GM12874 (cell line): Measurements from ENCODE around the gene TOGARAM2.

Source experiments
- TF ChIP-seq, protein P1 (sequence below): IDR thresholded peaks from 2 replicates; pipeline ENCODE4 v1.5.1; 2011; ENCODE audit warnings: low read depth, mild to moderate bottlenecking, control low read depth, low read length, moderate library complexity; ENCODE audit not compliant: insufficient read depth

The TOGARAM2 gene

DNA sequence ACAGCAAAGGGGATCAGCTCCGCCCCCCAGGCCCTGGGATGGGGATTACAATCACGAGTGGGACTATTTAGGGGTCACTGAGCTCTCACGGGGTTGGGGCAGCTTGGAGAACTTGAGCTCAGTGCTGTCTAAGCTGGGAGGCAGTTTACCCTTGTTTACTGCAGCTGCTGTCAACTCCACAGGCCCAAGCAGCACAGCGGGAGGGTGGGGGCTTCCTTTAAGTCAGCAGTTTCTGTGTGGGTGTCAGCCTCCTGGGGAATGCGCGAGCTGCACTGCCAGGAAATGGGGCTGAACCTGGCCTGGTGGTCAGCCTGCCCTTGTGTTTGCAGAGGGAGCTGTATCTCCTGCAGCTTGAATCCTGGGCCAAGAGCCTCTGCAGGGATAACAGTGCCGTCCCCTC lies 29.8 kb downstream of the TOGARAM2 start:
- TF ChIP-seq, protein P1, sequence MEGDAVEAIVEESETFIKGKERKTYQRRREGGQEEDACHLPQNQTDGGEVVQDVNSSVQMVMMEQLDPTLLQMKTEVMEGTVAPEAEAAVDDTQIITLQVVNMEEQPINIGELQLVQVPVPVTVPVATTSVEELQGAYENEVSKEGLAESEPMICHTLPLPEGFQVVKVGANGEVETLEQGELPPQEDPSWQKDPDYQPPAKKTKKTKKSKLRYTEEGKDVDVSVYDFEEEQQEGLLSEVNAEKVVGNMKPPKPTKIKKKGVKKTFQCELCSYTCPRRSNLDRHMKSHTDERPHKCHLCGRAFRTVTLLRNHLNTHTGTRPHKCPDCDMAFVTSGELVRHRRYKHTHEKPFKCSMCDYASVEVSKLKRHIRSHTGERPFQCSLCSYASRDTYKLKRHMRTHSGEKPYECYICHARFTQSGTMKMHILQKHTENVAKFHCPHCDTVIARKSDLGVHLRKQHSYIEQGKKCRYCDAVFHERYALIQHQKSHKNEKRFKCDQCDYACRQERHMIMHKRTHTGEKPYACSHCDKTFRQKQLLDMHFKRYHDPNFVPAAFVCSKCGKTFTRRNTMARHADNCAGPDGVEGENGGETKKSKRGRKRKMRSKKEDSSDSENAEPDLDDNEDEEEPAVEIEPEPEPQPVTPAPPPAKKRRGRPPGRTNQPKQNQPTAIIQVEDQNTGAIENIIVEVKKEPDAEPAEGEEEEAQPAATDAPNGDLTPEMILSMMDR: no peak

DNA sequence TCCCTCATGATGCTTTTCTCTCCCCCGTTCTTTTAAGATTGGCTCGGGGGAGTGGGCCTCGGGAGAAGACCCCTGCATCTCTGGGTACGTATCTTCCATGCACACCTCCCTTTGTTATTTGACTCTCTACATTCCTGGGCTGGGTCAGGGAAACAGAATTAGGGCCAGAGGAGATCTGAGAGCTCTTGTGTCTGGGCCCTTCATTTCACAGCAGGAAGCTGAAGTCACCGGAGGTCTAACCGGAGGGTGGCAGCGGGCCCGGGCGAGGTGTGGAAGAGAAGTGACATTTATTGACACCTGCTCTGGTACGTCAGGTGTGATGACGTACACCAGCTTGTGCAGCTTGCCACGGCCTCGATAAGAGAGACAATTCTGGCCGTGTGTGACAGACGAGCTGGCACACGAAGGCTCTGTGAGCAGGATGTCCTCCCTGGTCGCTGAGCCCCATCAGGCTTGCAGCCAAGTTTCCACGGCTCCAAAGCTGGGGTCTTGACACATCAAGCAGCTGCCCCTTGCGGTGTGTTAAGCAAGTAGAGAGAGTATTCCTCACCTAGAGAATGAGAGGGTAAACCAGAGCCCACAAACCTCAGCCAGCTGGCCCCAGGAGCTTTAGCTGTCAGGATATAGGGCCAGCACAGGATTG lies 30.4 kb downstream of the TOGARAM2 start:
- TF ChIP-seq, protein P1: no peak

DNA sequence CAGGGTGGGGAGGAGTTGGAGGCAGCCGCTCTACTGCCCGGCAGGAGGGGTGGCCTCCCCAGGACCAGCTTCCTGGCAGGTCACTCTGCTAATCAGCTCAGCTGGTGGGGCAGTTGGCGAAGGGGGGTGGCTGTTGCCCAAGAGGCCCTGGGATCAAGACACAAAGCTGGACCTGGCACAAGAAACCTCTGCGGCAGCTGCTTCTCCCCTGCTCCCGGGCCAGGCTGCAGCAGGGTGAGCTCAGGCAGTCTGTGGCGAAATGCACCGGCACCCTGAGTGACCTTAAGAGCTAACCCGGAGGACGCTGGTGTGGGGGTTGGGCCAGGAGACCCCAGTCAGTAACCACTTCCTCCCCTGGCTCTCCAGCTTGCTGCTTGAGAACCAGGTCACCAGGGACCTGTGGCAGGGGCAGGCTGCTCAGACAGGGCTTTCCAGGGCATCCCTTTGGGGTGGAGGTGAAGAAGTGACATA lies 31.1 kb downstream of the TOGARAM2 start:
- TF ChIP-seq, protein P1: no peak

DNA sequence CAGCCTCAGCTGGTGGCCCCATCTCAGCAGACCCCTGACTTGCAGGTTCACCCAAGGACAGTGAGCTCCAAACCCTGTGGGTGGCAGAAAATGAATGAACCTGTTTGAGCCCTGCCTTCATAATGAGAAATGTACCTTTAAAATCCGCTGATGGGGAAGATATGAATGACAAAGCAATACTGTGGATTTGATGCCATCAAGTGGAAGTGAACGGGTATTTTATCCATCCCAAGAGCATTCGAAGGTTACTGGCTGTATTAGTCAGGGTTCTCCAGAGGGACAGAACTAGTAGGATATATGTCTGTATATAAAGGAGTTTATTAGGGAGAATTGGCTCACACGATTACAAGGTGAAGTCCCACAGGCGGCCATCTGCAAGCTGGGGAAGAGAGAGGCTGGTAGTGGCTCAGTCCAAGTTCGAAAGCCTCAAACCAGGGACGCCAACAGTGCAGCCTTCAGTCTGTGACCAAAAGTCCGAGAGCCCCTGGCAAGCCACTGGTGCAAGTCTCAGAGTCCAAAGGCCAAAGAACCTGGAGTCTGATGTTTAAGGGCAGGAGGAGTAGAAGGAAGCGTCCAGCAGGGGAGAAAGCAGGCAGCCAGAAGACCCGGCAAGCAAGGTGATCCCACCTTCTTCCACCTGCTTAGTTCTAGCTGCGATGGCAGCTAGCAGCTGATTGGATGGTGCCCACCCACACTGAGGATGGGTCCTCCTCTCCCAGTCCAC lies 32.1 kb downstream of the TOGARAM2 start:
- TF ChIP-seq, protein P1: no peak

DNA sequence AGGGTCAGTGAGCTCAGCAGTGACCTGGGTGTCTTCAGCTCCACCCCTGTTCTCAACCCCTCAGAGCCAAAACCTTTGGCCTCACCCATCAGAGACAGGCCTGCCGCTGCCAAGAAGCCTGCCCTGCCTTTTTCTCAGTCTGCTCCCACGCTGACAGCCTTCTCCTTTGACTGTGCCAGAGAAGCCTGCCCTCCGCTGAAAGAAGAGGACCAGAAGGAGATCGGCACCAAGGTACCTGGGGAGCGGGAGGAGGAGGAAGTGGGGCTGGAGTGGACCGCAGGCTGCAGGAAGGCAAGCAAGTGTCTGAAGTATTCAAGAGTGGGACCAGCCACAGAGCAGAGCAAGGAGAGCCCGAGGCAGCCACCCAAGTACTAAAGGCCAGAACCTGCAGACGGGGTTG lies 33.2 kb downstream of the TOGARAM2 start:
- TF ChIP-seq, protein P1: no peak

DNA sequence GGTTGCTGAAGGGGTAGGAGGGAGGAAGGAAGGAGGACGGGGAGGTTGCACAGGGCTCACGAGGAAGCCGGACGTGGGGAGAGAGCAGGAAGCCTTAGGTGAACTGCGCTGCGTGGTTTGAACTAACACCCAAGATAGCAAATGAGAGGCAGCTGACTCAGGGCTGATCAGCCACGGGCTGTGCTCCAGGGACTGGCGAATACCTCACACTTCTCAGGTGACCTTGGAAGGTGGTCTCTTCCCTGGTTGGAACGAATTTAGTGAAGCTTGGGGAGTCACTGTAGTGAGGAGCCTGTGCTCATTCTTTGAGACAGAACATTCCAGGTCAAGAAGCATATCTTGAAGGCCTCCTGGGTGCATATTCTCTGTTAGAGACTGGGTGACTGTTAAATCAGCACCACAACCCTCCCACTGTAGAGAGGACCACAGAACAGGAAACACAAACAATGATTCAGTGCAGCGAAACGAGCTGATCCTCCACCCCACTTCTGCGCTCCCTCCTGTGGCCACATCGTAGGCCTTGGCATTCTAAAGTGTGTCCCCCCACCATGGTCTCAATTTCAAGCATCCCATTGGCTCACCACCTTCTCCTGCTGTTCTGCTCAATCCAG lies 33.8 kb downstream of the TOGARAM2 start:
- TF ChIP-seq, protein P1: peak; percentile 39; the same call in 1 of the 2 replicates

DNA sequence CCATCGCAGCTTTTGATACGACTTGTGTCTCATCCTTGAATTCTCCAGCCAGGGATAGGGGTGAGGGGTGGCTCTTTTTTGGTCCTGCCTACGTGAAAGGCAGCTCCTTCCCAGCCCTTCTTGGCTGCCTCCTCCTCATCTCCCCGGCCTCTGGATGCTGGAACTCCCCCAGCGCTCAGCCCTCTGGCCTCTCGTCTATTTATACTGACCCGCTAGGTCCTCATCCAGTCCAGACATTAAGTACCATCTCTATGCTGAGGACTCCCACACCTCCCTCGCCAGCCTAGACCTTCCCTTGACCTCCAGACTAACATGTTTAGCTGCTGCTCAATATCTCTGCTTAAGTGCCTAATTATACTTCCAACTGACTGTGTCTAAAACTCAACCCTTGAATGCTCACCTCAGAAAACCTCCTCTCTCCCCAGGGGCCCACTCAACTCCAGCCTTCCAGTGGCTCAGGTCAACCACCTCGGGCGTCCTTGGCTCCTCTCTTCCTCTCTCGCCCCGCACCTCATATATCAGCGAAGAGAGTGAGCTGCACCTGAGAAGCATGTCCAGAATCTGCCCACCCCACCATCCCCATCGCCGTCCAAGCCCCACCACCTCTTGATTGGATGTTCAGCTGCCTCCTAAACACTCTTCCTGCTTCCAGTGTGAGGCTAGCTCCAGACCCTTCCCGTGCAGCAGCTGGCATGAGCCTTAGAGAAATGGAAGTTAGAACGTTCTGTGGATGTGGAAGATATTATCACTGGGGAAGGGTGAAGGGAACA lies 34.8 kb downstream of the TOGARAM2 start:
- TF ChIP-seq, protein P1: no peak
